ENCODE results near the gene ATXN1.
"Not testable (repeated sequence)": the region's sequence is repeated elsewhere in the genome, so short reads cannot be mapped to it uniquely, and the experiment has no call there.

Gene ATXN1

GRCh38 chr6:16399695-16400094 is 361.6 kb downstream of the ATXN1 start:
- no peak for DNase-seq (ENCODE audit: low read depth in 1 of 2, low spot score in 1 of 2)

GRCh38 chr6:16399158-16399557 is 362.1 kb downstream of the ATXN1 start:
- DNase-seq (ENCODE audit: low read depth in 1 of 2, low spot score in 1 of 2): no peak

- no peak for DNase-seq (ENCODE audit: low read depth in 1 of 2, low spot score in 1 of 2)
Measured at GRCh38 chr6:16398587-16398986, 362.7 kb downstream of the ATXN1 start.

- DNase-seq (ENCODE audit: low read depth in 1 of 2, low spot score in 1 of 2): no peak
Measured at GRCh38 chr6:16397623-16398022, 363.6 kb downstream of the ATXN1 start.

- no peak for DNase-seq (ENCODE audit: low read depth in 1 of 2, low spot score in 1 of 2)
Measured at GRCh38 chr6:16396497-16397319, 364.6 kb downstream of the ATXN1 start.

- DNase-seq (ENCODE audit: low read depth in 1 of 2, low spot score in 1 of 2): no peak
Measured at GRCh38 chr6:16394632-16395031, 366.6 kb downstream of the ATXN1 start.

GRCh38 chr6:16393326-16393725 is 367.9 kb downstream of the ATXN1 start:
- DNase-seq (ENCODE audit: low read depth in 1 of 2, low spot score in 1 of 2): no peak

GRCh38 chr6:16392010-16392409 is 369.2 kb downstream of the ATXN1 start:
- no peak for DNase-seq (ENCODE audit: low read depth in 1 of 2, low spot score in 1 of 2)

- DNase-seq (ENCODE audit: low read depth in 1 of 2, low spot score in 1 of 2): no peak
Measured at GRCh38 chr6:16391451-16391912, 369.8 kb downstream of the ATXN1 start.

- DNase-seq (ENCODE audit: low read depth in 1 of 2, low spot score in 1 of 2): not testable (repeated sequence)
Measured at GRCh38 chr6:16390909-16391450, 370.3 kb downstream of the ATXN1 start.

GRCh38 chr6:16389642-16390041 is 371.6 kb downstream of the ATXN1 start:
- no peak for DNase-seq (ENCODE audit: low read depth in 1 of 2, low spot score in 1 of 2)

GRCh38 chr6:16388488-16388887 is 372.8 kb downstream of the ATXN1 start:
- no peak for DNase-seq (ENCODE audit: low read depth in 1 of 2, low spot score in 1 of 2)

- DNase-seq (ENCODE audit: low read depth in 1 of 2, low spot score in 1 of 2): no peak
Measured at GRCh38 chr6:16386057-16386456, 375.2 kb downstream of the ATXN1 start.

- DNase-seq (ENCODE audit: low read depth in 1 of 2, low spot score in 1 of 2): no peak
Measured at GRCh38 chr6:16383607-16384206, 377.6 kb downstream of the ATXN1 start.

- DNase-seq (ENCODE audit: low read depth in 1 of 2, low spot score in 1 of 2): not testable (repeated sequence)
Measured at GRCh38 chr6:16381968-16382367, 379.3 kb downstream of the ATXN1 start.

GRCh38 chr6:16380220-16380809 is 380.9 kb downstream of the ATXN1 start:
- DNase-seq (ENCODE audit: low read depth in 1 of 2, low spot score in 1 of 2): no peak

- DNase-seq (ENCODE audit: low read depth in 1 of 2, low spot score in 1 of 2): not testable (repeated sequence)
Measured at GRCh38 chr6:16378360-16378759, 382.9 kb downstream of the ATXN1 start.

GRCh38 chr6:16377470-16377869 is 383.8 kb downstream of the ATXN1 start:
- DNase-seq (ENCODE audit: low read depth in 1 of 2, low spot score in 1 of 2): no peak

- no peak for DNase-seq (ENCODE audit: low read depth in 1 of 2, low spot score in 1 of 2)
Measured at GRCh38 chr6:16375843-16376242, 385.4 kb downstream of the ATXN1 start.

- no peak for DNase-seq (ENCODE audit: low read depth in 1 of 2, low spot score in 1 of 2)
Measured at GRCh38 chr6:16375206-16375605, 386.1 kb downstream of the ATXN1 start.

- no peak for DNase-seq (ENCODE audit: low read depth in 1 of 2, low spot score in 1 of 2)
Measured at GRCh38 chr6:16374461-16375200, 386.6 kb downstream of the ATXN1 start.

All from activated T-helper 1 cell treated with anti-CD3 and anti-CD28 coated beads, Interleukin-2, amount 50 U/mL, for 16 hours (primary cell).